Testis (tissue), 2 donors: ENCODE measurements around the gene RAB36.

Source experiments
- CTCF ChIP-seq, 3 experiments: fragments of 450-650 bp in 2 of 3; fragments of 200-600 bp in 1 of 3; sonication (generic) in 1 of 3; IDR thresholded peaks; one replicate each; pipeline ENCODE4 v1.5.1; 2016 to 2019; ENCODE audit warnings: antibody characterized with exemption in 3 of 3, mild to moderate bottlenecking in 2 of 3, moderate library complexity in 1 of 3
- POLR2A ChIP-seq: fragments of 450-650 bp; IDR thresholded peaks from one replicate; pipeline ENCODE4 v1.6.1; 2017; ENCODE audit warnings: antibody characterized with exemption, mild to moderate bottlenecking, moderate library complexity

GRCh38 chr22:23151827-23152226 is 6.5 kb downstream of the RAB36 start:
- TF ChIP-seq CTCF (IDR thresholded peaks at IDR 0.05) (no peak), POLR2A (no peak)
